ENCODE data around the gene VEGFA.
A peak's percentile ranks its signal among the peaks of the same experiment; 100 is the strongest.

VEGFA gene

DNA sequence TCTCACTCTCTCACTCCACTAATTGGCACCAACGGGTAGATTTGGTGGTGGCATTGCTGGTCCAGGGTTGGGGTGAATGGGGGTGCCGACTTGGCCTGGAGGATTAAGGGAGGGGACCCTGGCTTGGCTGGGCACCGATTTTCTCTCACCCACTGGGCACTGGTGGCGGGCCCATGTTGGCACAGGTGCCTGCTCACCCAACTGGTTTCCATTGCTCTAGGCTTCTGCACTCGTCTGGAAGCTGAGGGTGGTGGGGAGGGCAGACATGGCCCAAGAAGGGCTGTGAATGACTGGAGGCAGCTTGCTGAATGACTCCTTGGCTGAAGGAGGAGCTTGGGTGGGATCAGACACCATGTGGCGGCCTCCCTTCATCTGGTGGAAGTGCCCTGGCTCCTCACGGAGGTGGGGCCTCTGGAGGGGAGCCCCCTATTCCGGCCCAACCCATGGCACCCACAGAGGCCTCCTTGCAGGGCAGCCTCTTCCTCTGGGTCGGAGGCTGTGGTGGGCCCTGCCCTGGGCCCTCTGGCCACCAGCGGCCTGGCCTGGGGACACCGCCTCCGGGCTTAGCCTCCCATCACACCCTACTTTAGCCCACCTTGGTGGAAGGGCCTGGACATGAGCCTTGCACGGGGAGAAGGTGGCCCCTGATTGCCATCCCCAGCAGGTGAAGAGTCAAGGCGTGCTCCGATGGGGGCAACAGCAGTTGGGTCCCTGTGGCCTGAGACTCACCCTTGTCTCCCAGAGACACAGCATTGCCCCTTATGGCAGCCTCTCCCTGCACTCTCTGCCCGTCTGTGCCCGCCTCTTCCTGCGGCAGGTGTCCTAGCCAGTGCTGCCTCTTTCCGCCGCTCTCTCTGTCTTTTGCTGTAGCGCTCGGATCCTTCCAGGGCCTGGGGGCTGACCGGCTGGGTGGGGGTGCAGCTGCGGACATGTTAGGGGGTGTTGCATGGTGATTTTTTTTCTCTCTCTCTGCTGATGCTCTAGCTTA is 11.2 kb downstream of the VEGFA start:
- DNase-seq, result peak in 3 of 10 donors; percentile 65 to 71 (median 67)
- intact Hi-C loops (cut with DNase I), result no loop called here

DNA sequence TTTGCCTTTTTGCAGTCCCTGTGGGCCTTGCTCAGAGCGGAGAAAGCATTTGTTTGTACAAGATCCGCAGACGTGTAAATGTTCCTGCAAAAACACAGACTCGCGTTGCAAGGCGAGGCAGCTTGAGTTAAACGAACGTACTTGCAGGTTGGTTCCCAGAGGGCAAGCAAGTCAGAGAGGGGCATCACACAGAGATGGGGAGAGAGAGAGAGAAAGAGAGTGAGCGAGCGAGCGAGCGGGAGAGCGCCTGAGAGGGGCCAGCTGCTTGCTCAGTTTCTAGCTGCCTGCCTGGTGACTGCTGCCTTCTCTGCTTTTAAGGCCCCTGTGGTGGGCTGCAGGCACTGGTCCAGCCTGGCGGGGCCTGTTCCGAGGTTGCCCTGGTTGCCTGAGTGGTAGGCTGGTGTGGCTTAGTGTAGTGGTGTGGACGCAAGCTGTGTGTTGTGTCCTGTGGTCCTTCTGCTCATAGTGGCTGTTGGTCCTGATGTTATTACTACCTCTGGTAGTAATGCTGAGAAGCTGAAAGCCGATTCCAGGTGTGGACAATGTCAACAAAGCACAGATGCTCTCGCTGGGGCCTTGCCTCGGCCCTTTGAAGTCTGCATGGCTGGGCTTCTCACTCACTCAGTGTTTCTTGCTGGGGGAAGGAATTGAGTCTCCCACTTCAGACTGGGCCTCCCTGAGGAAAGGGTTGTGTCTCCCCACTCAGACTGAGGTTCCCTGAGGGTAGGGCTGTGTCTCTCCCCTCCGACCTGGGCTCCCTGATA is 12.1 kb downstream of the VEGFA start:
- peak in 2 of 10 donors; percentile 40 to 50 for DNase-seq
- intact Hi-C loops (cut with DNase I), result no loop called here

DNA sequence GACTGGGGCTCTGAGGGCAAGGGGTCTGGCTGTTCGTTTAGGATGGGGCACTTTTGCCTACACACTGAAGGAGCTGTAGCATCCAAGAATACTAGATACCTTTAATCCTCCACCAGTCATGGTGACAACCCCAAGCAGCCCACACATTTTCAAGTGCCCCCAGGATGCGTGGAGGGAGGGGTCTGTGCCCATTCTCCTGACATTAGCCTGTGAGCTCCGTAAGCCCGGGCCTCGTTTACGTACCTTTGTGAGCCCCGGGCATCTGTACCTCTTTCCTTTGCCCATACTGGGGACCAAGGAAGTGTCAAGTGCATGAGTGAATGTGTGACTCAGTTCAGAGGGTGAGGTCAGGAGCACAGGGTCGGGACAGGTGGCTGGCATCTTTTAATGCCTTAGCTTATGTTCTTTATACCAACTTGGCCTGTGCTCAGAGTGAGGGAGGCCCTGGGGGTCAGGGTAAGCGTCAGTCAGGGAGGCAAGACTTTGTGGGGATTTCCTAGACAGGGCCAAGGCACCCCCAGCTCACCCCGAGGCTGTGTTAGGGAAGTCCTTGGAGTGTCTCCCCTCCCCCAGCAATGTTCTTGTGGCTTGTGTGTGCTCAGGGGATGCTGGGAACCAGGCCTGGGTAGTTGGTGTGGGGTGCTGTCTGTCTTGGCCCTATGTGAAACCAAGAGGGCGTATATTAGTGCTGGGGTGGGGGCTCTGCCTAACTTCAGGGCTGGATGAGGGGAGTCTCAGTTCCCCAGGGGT is 12.9 kb downstream of the VEGFA start:
- intact Hi-C loops (cut with DNase I), result no loop called here

DNA sequence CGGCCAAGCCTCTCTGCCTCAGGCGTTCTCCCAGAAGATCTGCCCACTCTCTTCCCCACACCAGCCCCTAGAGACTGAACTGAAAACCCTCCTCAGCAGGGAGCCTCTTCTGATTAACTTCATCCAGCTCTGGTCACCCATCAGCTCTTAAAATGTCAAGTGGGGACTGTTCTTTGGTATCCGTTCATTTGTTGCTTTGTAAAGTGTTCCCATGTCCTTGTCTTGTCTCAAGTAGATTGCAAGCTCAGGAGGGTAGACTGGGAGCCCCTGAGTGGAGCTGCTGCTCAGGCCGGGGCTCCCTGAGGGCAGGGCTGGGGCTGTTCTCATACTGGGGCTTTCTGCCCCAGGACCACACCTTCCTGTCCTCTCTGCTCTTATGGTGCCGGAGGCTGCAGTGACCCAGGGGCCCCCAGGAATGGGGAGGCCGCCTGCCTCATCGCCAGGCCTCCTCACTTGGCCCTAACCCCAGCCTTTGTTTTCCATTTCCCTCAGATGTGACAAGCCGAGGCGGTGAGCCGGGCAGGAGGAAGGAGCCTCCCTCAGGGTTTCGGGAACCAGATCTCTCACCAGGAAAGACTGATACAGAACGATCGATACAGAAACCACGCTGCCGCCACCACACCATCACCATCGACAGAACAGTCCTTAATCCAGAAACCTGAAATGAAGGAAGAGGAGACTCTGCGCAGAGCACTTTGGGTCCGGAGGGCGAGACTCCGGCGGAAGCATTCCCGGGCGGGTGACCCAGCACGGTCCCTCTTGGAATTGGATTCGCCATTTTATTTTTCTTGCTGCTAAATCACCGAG is 14.2 kb downstream of the VEGFA start:
- peak in 3 of 10 donors; percentile 57 to 64 (median 61) for DNase-seq
- intact Hi-C loops (cut with DNase I), result no loop called here

More for the DNA sequence above, 12.9 kb downstream of the VEGFA start:
- DNase-seq, result peak in 2 of 10 donors; percentile 14 to 49

DNA sequence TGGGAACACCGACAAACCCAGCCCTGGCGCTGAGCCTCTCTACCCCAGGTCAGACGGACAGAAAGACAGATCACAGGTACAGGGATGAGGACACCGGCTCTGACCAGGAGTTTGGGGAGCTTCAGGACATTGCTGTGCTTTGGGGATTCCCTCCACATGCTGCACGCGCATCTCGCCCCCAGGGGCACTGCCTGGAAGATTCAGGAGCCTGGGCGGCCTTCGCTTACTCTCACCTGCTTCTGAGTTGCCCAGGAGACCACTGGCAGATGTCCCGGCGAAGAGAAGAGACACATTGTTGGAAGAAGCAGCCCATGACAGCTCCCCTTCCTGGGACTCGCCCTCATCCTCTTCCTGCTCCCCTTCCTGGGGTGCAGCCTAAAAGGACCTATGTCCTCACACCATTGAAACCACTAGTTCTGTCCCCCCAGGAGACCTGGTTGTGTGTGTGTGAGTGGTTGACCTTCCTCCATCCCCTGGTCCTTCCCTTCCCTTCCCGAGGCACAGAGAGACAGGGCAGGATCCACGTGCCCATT is 15.3 kb downstream of the VEGFA start:
- intact Hi-C loops (cut with DNase I), result no loop called here
- DNase-seq, result peak in 2 of 10 donors; percentile 59 to 72

DNA sequence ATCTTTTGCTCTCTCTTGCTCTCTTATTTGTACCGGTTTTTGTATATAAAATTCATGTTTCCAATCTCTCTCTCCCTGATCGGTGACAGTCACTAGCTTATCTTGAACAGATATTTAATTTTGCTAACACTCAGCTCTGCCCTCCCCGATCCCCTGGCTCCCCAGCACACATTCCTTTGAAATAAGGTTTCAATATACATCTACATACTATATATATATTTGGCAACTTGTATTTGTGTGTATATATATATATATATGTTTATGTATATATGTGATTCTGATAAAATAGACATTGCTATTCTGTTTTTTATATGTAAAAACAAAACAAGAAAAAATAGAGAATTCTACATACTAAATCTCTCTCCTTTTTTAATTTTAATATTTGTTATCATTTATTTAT is 15.9 kb downstream of the VEGFA start:
- intact Hi-C loops (cut with DNase I), result no loop called here
- DNase-seq, result no peak

DNA sequence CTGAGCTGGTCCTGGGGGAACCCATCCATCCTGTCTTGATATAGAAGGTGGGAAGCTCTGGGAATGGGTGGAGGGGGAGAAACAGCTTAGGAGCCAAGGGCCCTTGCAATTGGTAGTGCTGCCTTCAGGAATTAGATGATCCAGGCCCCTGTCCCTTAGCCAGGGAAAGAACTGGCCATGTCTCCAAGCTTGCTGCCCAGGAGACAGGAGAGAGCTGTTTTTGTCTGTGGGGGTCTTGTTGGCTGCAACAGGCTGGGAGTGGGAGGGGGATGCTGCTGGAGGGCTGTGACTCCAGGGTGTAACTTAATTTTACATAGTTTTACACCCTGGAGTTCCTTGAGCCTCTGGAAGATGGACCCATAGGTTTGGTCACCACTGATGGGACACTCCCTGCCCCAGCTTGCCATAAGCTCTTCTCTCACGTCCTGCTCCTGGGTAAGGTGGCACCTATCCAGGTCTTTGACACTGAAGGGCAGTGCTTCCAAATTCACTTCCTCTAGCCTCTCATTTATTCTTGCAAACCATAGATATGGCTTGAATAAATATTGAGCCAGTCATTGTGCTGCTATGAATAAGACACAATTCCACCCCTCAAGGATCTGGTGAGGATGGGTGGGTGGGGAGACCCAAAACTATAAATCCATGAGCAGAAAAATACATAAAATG is 16.8 kb downstream of the VEGFA start:
- DNase-seq, result peak in 2 of 10 donors; percentile 13 to 17
- intact Hi-C loops (cut with DNase I), result no loop called here

DNA sequence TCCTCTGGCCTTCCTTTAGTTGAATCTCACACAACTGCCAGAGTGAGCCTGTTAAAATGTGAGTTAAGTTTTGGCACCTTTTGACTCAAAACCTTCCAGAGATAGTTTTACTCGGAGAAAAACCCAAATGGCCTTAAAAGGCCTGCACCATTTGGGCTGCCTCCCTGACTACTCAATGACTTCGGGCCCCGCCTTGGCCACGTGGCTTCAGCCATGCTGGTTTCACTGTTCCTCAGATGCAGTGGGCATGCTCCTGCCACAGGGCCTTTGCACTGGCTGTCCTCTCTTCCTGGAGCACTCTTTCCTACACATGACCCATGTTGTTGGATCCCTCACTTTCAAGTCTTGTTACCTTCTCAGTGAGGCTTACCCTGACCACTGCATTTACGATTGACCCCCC is 18.3 kb downstream of the VEGFA start:
- peak in 2 of 10 donors; percentile 14 to 58 for DNase-seq
- intact Hi-C loops (cut with DNase I), result no loop called here

DNA sequence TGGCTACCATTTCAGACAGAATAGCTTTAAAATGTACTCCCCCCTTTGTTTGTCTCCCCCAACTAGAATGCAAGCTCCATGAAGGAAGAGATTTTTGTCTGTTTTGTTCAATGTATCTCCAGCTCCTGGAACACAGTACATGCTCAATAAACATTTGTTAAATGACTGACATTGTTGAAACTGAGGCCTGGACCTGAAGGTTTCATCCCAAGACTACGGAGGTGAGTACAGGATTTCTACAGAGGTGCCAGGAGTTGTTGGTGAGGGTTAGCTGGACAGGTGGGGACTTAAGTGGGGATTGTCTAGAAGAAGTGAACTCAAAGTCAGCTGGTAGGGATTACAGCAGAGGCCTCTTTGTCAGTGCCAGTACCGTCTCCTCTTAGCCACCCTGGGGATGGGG is 19.4 kb downstream of the VEGFA start:
- DNase-seq, result peak in 2 of 10 donors; percentile 0 to 7
- intact Hi-C loops (cut with DNase I), result no loop called here

DNA sequence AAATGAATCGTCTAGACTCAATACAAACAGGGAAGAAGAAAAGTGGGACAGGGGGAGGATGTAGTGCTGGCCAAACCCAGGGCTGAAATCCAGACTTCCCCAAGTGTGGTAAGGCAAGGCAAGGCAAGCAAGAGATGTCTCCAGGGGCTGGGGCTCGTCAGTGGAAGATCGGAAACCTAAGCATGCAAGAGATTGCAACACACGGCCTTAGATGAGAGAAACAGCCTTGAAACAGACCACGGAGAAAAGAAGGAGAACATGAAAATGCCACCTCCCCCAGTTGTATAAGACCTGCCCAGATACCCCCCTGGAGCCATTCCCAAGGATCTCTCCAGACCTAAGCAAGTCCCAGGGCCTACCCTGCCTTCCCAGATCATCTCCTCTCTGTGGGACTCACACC is 20.0 kb downstream of the VEGFA start:
- intact Hi-C loops (cut with DNase I), result no loop called here
- peak in 1 of 10 donors; percentile 55 for DNase-seq

DNA sequence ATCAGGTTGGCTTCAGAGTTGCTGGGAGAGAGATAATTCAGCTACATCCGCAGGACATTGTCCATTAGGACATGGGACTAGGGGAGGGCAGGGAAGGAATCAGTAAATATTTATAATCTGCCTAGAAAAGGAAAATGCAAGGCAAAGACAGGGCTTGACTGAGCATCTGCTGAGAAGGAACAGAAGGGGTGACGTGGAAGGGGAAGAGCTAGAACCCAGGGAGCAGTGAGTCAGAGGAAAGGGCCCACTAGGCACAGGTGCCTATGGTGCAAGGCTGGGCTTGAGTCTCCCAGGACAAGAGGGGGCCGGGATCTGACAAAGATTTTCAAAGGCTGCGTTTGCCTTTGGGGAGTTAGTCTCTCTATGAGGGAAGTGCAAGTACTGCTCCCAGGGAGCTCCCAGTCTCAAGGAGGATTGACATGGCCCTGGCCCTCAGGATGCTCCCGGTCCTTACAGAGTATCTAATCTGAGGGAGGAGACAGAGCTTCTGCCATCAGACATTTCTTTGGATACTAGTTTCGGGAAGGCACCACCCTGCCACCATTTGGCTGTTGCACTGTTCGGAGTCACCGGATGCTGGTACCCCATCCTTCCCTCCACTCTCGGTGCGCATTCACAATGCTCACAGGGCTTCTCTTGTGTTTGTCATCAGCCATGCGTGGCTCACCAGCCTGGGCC is 21.9 kb downstream of the VEGFA start:
- peak in 1 of 10 donors; percentile 71 for DNase-seq
- intact Hi-C loops (cut with DNase I), result no loop called here

DNA sequence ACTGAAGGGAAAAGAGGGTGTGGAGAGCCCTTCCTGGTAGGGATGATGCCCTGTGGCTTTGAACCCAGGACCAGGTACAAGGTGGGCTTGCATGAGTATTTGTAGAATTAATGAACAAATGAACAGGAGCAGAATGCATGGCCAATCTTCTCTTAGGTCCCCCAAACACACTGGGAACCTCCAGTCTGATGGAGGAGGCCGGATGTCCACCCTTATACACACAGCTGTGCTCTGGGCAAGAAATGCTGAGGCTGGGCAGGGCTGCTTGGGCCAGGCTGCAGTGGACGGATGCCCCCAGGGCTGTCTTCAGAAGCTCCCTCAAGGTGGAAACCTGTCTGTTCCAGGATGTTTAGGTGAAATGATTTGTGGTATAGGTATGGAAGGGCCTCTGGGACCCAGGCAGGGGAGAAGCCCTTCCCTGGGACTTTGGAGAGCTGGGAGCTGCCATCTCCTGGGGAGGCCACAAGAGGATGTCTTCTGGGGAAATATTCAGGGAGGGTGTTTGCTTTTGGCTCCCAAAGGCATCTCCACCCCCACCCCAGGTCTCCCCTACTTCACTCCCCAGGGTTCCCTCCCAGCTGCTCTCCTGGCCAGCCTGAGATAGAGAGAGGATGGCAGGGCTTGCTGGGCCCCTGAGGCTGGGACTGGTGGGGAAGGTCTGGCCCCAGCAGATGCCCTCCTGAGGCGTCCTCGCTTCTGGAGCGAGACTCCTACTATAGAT is 23.3 kb downstream of the VEGFA start:
- DNase-seq, result peak in 1 of 10 donors; percentile 54
- intact Hi-C loops (cut with DNase I), result no loop called here

DNA sequence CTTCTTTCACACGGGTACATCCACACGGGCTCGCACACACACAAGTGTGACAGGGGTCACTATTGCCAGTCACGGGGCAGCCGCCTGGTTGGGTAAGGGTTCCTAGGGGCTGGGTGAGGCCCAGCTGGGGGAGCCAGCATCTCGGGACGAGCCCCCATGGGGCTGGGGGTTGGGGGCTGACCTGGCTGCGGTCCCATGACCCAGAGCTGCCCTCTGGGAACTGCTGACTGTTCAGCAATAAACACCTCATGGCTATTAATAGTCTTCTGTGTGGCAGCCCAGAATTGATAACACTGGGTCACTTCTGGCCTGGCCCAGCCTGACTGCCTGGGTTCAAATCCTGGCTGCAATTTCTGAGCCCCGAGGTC is 23.8 kb downstream of the VEGFA start:
- intact Hi-C loops (cut with DNase I), result no loop called here
- peak in 2 of 10 donors; percentile 31 to 37 for DNase-seq

DNA sequence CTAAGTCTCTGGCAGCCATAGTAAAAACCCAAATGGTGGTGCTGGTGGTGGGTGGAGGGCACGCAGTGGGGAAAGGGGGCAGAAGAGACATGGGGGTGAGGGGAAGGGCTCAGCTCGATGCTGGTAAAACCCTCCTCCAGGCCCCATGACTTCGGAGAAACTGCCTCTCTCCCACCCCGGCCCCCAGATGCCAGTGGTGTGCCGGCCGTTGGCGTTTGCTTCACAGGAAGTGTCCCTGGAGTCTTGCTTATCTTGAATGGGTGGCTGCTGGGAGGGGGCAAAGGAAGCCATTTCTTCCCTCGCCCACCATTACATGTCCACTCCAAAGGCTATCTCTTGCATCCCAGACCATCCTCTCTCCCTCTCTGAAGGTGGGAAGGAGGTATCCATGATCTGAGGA is 25.4 kb downstream of the VEGFA start:
- peak in 1 of 10 donors; percentile 32 for DNase-seq
- intact Hi-C loops (cut with DNase I), result no loop called here

DNA sequence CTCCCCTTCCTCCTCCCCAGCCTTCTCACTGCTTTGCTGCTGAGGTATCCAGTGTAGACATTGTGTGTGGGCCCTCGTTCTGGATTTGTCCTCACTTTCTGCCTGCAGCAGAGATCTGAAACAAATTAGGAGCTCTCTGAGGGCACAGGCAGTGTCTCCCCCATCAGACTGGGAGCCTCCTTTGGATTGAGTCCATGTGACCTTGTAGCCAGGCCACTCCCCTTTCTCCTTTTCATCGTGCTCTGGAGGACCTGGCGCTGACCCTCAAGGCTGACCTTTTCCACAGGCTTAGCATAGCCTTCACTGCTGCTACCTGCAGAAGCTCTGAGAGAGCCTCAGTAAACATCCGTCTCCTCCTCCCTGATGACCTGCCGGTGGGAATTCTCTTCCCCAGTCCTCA is 26.2 kb downstream of the VEGFA start:
- peak in 1 of 10 donors; percentile 25 for DNase-seq
- intact Hi-C loops (cut with DNase I), result no loop called here

DNA sequence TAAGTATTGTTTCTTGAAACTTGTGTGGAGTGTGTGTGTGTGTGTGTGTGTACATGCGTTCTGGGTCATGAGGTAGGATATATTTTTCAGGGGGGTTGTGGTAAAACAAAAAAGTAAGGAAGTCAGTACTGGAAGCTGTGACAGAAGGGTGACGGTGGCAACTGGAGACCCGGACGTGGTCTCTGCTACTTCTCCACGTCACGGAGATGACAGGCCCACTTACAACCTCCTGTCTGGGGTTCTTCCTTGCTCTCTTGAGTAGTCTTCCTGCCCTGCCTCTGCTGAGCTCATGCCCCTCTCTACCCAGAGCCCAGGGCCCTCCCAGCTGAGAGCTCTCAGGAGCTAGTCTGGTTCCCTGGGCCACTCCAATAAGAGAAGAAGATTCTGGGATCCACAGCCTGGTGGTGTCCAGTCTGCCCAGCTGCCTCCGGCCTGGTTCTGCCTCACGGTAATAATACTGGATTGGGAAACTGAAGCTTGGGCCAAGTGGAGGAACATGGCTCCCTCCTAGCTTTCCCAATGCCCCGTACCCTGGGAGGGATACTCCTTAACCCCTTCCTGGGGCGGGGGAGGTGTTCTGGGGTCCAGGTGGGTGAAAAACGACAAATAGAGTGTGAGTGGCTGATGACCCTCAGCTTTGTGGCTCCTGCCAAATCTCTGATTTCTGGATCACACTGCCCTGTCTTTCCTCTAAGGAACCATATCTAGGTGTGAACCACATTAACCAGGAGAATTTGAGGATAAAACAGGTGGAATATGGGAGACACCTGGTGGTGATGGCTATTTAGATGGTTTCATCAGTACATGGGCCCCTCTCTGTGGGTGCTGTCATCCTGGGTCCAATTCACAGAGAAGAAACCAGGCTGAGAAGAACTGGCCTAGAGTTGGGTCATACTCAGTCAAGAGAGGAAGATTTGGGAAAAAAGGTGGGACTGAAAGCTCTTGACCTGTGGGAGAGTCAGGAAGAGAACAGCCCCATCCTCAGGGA is 27.2 kb downstream of the VEGFA start:
- intact Hi-C loops (cut with DNase I), result no loop called here
- DNase-seq, result peak in 1 of 10 donors; percentile 33
